GM23338 (cell line): ENCODE measurements around the gene DDX50. TPM values are rescaled to one million over a fixed set of nuclear protein-coding genes. Genes with fewer than 3 reads are reported as not detected.

Source experiments
- ATAC-seq: fragments of 200-7000 bp; cut with Tn5 transposase; 3 replicates; pipeline ENCODE4 v1.9.1; 2020
- DNase-seq: peaks from one replicate; pipeline ENCODE4 v3.0.0-alpha.2; 2015; ENCODE audit warnings: low spot score
- H2AFZ ChIP-seq: fragments of 200-600 bp; sonication (generic); 2 replicates; pipeline ENCODE4 v1.8.0; 2016; ENCODE audit warnings: antibody characterized with exemption, mild to moderate bottlenecking, moderate library complexity
- H3F3A ChIP-seq: fragments of 200-600 bp; sonication (generic); replicated peaks from 2 replicates; pipeline ENCODE4 v1.8.0; 2017; ENCODE audit warnings: antibody characterized with exemption, mixed run types, low read depth
- H3K27ac ChIP-seq: fragments of 200-600 bp; sonication (generic); 2 replicates; pipeline ENCODE4 v1.6.1; 2016; ENCODE audit warnings: low read depth
- H3K27me3 ChIP-seq: fragments of 200-600 bp; sonication (generic); 2 replicates; pipeline ENCODE4 v1.8.0; 2016; ENCODE audit warnings: mild to moderate bottlenecking, mixed run types, moderate library complexity; ENCODE audit not compliant: insufficient read depth
- H3K36me3 ChIP-seq: fragments of 200-600 bp; sonication (generic); 2 replicates; pipeline ENCODE4 v1.8.0; 2016; ENCODE audit warnings: mild to moderate bottlenecking; ENCODE audit not compliant: insufficient read depth
- H3K4me1 ChIP-seq: fragments of 200-600 bp; sonication (generic); 2 replicates; pipeline ENCODE4 v1.8.0; 2016; ENCODE audit warnings: mild to moderate bottlenecking, moderate library complexity; ENCODE audit not compliant: insufficient read depth
- H3K4me2 ChIP-seq: fragments of 200-600 bp; sonication (generic); 2 replicates; pipeline ENCODE4 v1.7.1; 2017; ENCODE audit warnings: mixed run types
- H3K4me3 ChIP-seq: fragments of 200-600 bp; sonication (generic); 2 replicates; pipeline ENCODE4 v1.6.1; 2016; ENCODE audit warnings: mixed run types
- H3K79me2 ChIP-seq: fragments of 200-600 bp; sonication (generic); replicated peaks from 2 replicates; pipeline ENCODE4 v1.8.0; 2017; ENCODE audit warnings: mild to moderate bottlenecking; ENCODE audit not compliant: insufficient read depth
- H3K9me2 ChIP-seq: fragments of 200-600 bp; sonication (generic); 2 replicates; pipeline ENCODE4 v1.8.0; 2017; ENCODE audit not compliant: insufficient read depth
- H4K20me1 ChIP-seq: fragments of 200-600 bp; sonication (generic); replicated peaks from 2 replicates; pipeline ENCODE4 v1.8.0; 2017; ENCODE audit warnings: mild to moderate bottlenecking; ENCODE audit not compliant: insufficient read depth
- H3K27ac Mint-ChIP-seq: 2 replicates; pipeline ENCODE4 v1.8.0; 2020; ENCODE audit warnings: inconsistent platforms, mild to moderate bottlenecking, moderate library complexity, mixed read lengths
- H3K27me3 Mint-ChIP-seq: 3 replicates; pipeline ENCODE4 v1.8.0; 2022; ENCODE audit warnings: low read depth, mild to moderate bottlenecking, moderate library complexity, mixed read lengths, inconsistent platforms; ENCODE audit not compliant: insufficient read depth, poor library complexity
- H3K36me3 Mint-ChIP-seq: 3 replicates; pipeline ENCODE4 v1.8.0; 2021; ENCODE audit warnings: low read depth, mild to moderate bottlenecking, inconsistent platforms, moderate library complexity, mixed read lengths
- H3K4me1 Mint-ChIP-seq: 3 replicates; pipeline ENCODE4 v1.8.0; 2020; ENCODE audit warnings: mild to moderate bottlenecking, inconsistent platforms, mixed read lengths
- H3K4me3 Mint-ChIP-seq: 3 replicates; pipeline ENCODE4 v1.8.0; 2021; ENCODE audit warnings: moderate library complexity, mild to moderate bottlenecking, inconsistent platforms, mixed read lengths
- H3K9me3 Mint-ChIP-seq: 3 replicates; pipeline ENCODE4 v1.8.0; 2020; ENCODE audit warnings: moderate library complexity, mild to moderate bottlenecking, inconsistent platforms, mixed read lengths
- CREB1 ChIP-seq: fragments of 250-450 bp; sonication (Bioruptor Pico); IDR thresholded peaks from 2 replicates; pipeline ENCODE4 v1.5.0; 2020; ENCODE audit warnings: low read depth, mild to moderate bottlenecking, moderate library complexity
- ETS1 ChIP-seq: IDR thresholded peaks from 2 replicates; pipeline ENCODE4 v1.6.1; 2016; ENCODE audit warnings: antibody characterized with exemption
- EZH2 ChIP-seq: fragments of 200-600 bp; sonication (generic); IDR thresholded peaks from one replicate; pipeline ENCODE4 v1.8.0; 2017; ENCODE audit warnings: antibody characterized with exemption, mild to moderate bottlenecking, low read depth; ENCODE audit not compliant: unreplicated experiment
- JUNB ChIP-seq: IDR thresholded peaks from one replicate; pipeline ENCODE4 v1.6.1; 2016; ENCODE audit warnings: antibody characterized with exemption; ENCODE audit not compliant: unreplicated experiment
- NANOG ChIP-seq: IDR thresholded peaks from 2 replicates; pipeline ENCODE4 v1.6.1; 2016; ENCODE audit warnings: antibody characterized with exemption, borderline replicate concordance
- POLR2AphosphoS5 ChIP-seq: IDR thresholded peaks from 2 replicates; pipeline ENCODE4 v1.6.1; 2016; ENCODE audit warnings: antibody characterized with exemption, low read depth
- ZNF114 ChIP-seq: fragments of 250-450 bp; sonication (Bioruptor Pico); IDR thresholded peaks from 2 replicates; pipeline ENCODE4 v1.5.0; 2020; ENCODE audit warnings: mild to moderate bottlenecking, moderate library complexity
- ZNF462 ChIP-seq: fragments of 250-450 bp; sonication (Bioruptor Pico); IDR thresholded peaks from 2 replicates; pipeline ENCODE4 v1.5.0; 2020; ENCODE audit warnings: mild to moderate bottlenecking, moderate library complexity
- polyA plus RNA-seq: library from polyadenylated mRNA; unstranded; fragments of >200 nt; fragmentation: Nextera tagmentation; extraction: Ambion mirVana; gene quantifications from 2 replicates; pipeline ENCODE4 v1.2.1, GENCODE V29; 2016
- total RNA-seq: library from RNA; depleted of rRNA; stranded (reverse); fragments of >200 nt; shearing (Covaris generic); gene quantifications from 2 replicates; pipeline ENCODE4 v1.2.3, GENCODE V29; 2014

DDX50 gene
- total and polyA plus RNA-seq, 2 experiments from 2014 or later: 37.2 TPM

- TF ChIP-seq ZNF462 (CRISPR knock-in tag): no peak
- TF ChIP-seq ETS1: no peak
- TF ChIP-seq CREB1 (CRISPR knock-in tag): no peak
- no peak for TF ChIP-seq POLR2AphosphoS5
- no peak for TF ChIP-seq ZNF114
Measured at GRCh38 chr10:68963151-68963550, 62.0 kb downstream of the DDX50 start (continued).

GRCh38 chr10:68973975-68974374, 72.9 kb downstream of the DDX50 start:
- Histone ChIP-seq H3K4me3 (no peak overlapping the region), H2AFZ (no peak overlapping the region), H3K79me2 (peaks cover 63% of the 10 kb centered on the region), H3K27ac (no peak overlapping the region), H3K36me3 (peaks cover 94% of the 10 kb centered on the region), H3K4me2 (no peak overlapping the region), H3K9me2 (no peaks in the 10 kb centered on the region), H3F3A (peaks cover 16% of the 10 kb centered on the region; the same call in 1 of the 2 replicates), H3K27me3 (no peaks in the 10 kb centered on the region), H3K4me1 (no peaks in the 10 kb centered on the region), H4K20me1 (peaks cover 49% of the 10 kb centered on the region)
- no peak overlapping the region for H3K27ac Mint-ChIP-seq
- no peak for DNase-seq
- no peak for ATAC-seq
- H3K27me3 Mint-ChIP-seq: no peaks in the 10 kb centered on the region
- H3K9me3 Mint-ChIP-seq: no peaks in the 10 kb centered on the region; the same call in 2 of the 3 replicates
- no peaks in the 10 kb centered on the region for H3K4me1 Mint-ChIP-seq
- TF ChIP-seq JUNB (no peak), ZNF462 (CRISPR knock-in tag) (no peak), ETS1 (no peak), ZNF114 (no peak), EZH2 (no peak), NANOG (no peak)
- H3K36me3 Mint-ChIP-seq: peaks cover 98% of the 10 kb centered on the region
- no peak overlapping the region for H3K4me3 Mint-ChIP-seq
